ENCODE measurements around the gene YWHAQ.

GRCh38 chr2:9655441-9656269 is 24.9 kb upstream of the YWHAQ start:
- TF ChIP-seq CTCF (IDR thresholded peaks at IDR 0.05) (no peak), POLR2A (IDR thresholded peaks at IDR 0.05) (no peak)
